Epithelial cell of prostate (primary cell): ENCODE results near the gene MET.
"Not testable (repeated sequence)": the region's sequence is repeated elsewhere in the genome, so short reads cannot be mapped to it uniquely, and the experiment has no call there.

Source experiments
- DNase-seq: peaks from one replicate; pipeline ENCODE4 v3.0.0-alpha.2; 2011; ENCODE audit warnings: low read depth, low spot score
- H3K27ac ChIP-seq: fragments of 450-650 bp; 2 replicates; pipeline ENCODE4 v1.5.1; 2017; ENCODE audit warnings: mild to moderate bottlenecking

Gene MET

GRCh38 chr7:116671681-116672595 is at the start of gene MET:
Gene MET, plus strand, starts transcription at chr7:116672196. Its CDS starts 26,889 bp downstream, at chr7:116699085.
- DNase-seq, result no peak
- peak within 1 kb of the TSS; percentile 91 for H3K27ac ChIP-seq

GRCh38 chr7:116626886-116627285 is 45.1 kb upstream of the MET start:
- H3K27ac ChIP-seq, result no peak overlapping the region
- DNase-seq, result no peak

- peak overlapping the region; percentile 88 for H3K27ac ChIP-seq
- DNase-seq, result no peak
These were observed 42.9 kb upstream of the MET start for GRCh38 chr7:116629051-116629463.

- peak overlapping the region; percentile 88 for H3K27ac ChIP-seq
- DNase-seq, result no peak
These were observed 41.6 kb upstream of the MET start for GRCh38 chr7:116630357-116630756.

- peak overlapping the region; percentile 88 for H3K27ac ChIP-seq
These were observed 40.9 kb upstream of the MET start for GRCh38 chr7:116630932-116631671.

GRCh38 chr7:116631676-116632075 is 40.3 kb upstream of the MET start:
- H3K27ac ChIP-seq, result peak overlapping the region; percentile 88
- DNase-seq, result no peak

More at GRCh38 chr7:116630932-116631671, 40.9 kb upstream of the MET start:
- DNase-seq, result peak; percentile 96

- peak overlapping the region; percentile 88 for H3K27ac ChIP-seq
- no peak for DNase-seq
These were observed 39.6 kb upstream of the MET start for GRCh38 chr7:116632384-116632783.

- DNase-seq, result no peak
- H3K27ac ChIP-seq, result peak overlapping the region; percentile 88
These were observed 38.6 kb upstream of the MET start for GRCh38 chr7:116633131-116633988.

GRCh38 chr7:116636997-116637396 is 35.0 kb upstream of the MET start:
- H3K27ac ChIP-seq, result no peak overlapping the region
- DNase-seq, result no peak

GRCh38 chr7:116638592-116638991 is 33.4 kb upstream of the MET start:
- DNase-seq, H3K27ac ChIP-seq: not testable (repeated sequence)

- DNase-seq, result no peak
These were observed 30.3 kb upstream of the MET start for GRCh38 chr7:116641551-116642153.

GRCh38 chr7:116643148-116643547 is 28.8 kb upstream of the MET start:
- not testable (repeated sequence) for DNase-seq, H3K27ac ChIP-seq

More at GRCh38 chr7:116641551-116642153, 30.3 kb upstream of the MET start:
- H3K27ac ChIP-seq, result no peak overlapping the region

GRCh38 chr7:116644628-116645027 is 27.4 kb upstream of the MET start:
- DNase-seq, result no peak
- H3K27ac ChIP-seq, result no peak overlapping the region

GRCh38 chr7:116647290-116647689 is 24.7 kb upstream of the MET start:
- H3K27ac ChIP-seq, result no peak overlapping the region
- DNase-seq, result no peak

GRCh38 chr7:116647861-116648260 is 24.1 kb upstream of the MET start:
- H3K27ac ChIP-seq, result no peak overlapping the region
- DNase-seq, result no peak

GRCh38 chr7:116650436-116650835 is 21.6 kb upstream of the MET start:
- DNase-seq, result no peak
- H3K27ac ChIP-seq, result no peak overlapping the region

- peak; percentile 91 for DNase-seq
- H3K27ac ChIP-seq, result peak overlapping the region; percentile 99
These were observed 19.2 kb upstream of the MET start for GRCh38 chr7:116652793-116653192.

- H3K27ac ChIP-seq, result peak overlapping the region; percentile 99
- DNase-seq, result peak; percentile 95
These were observed 18.8 kb upstream of the MET start for GRCh38 chr7:116653204-116653603.

- peak; percentile 62 for DNase-seq
- H3K27ac ChIP-seq, result peak overlapping the region; percentile 99
These were observed 18.4 kb upstream of the MET start for GRCh38 chr7:116653646-116654045.

- DNase-seq, H3K27ac ChIP-seq: not testable (repeated sequence)
These were observed 12.7 kb upstream of the MET start for GRCh38 chr7:116659248-116659647.
